ENCODE results near the gene ZNF317. TPM values are rescaled to one million over a fixed set of nuclear protein-coding genes. Genes with fewer than 3 reads are reported as not detected.

ZNF317 gene
- total and polyA plus RNA-seq, 7 experiments from 2014 or later: 33.3 to 75.5 (median 52.2) TPM

DNA sequence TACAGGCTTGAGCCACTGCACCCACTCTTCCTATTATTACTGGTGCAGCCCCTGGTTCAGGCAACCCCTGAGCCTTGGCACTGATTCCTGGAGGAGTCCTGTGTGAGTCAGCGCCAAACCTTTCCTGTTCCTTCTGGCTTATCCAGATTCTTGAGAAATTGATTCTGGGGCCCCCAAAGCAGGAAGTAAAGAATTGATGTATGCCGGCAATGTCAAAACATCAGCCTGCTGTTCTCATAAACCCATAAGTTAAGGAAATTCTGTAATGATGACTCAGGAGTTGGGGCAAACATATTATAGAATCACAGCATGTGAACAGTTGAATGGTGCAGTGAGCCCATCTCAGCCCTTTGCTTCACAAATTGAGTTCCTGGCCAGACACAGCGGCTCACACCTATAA, 12.0 kb upstream of the ZNF317 start:
- Histone ChIP-seq H3K4me3 (ENCODE audit: low read length) (no peak overlapping the region), H3K36me3 (ENCODE audit: control insufficient read depth in 2 of 3, insufficient read depth in 3 of 3, low read length in 3 of 3) (no peaks in the 10 kb centered on the region), H3K4me1 (ENCODE audit: control insufficient read depth in 2 of 2, insufficient read depth in 2 of 2, low read length in 2 of 2) (no peaks in the 10 kb centered on the region), H3K27ac (ENCODE audit: low read depth, low read length) (no peak overlapping the region), H3K9me3 (ENCODE audit: control insufficient read depth in 2 of 3, low read length in 3 of 3) (no peaks in the 10 kb centered on the region), H3K27me3 (ENCODE audit: control insufficient read depth in 2 of 2, insufficient read depth in 2 of 2, low read length in 2 of 2) (no peaks in the 10 kb centered on the region)
- Mint-ChIP-seq H3K4me1 (peaks cover 0 to 9% (median 8%) of the 10 kb centered on the region in 7 donors), H3K36me3 (peaks cover 0 to 6% (median 0%) of the 10 kb centered on the region in 5 donors), H3K27me3 (peaks cover 0 to 44% (median 27%) of the 10 kb centered on the region in 5 donors), H3K9me3 (peaks cover 0 to 4% (median 0%) of the 10 kb centered on the region in 11 donors), H3K27ac (no peak overlapping the region), H3K4me3 (no peak overlapping the region)
- DNase-seq: no peak
- ChIA-PET POLR2A (no interaction called here), CTCF (no interaction called here)
- intact Hi-C loops (cut with micrococcal nuclease): no loop called here
- ATAC-seq: no peak

DNA sequence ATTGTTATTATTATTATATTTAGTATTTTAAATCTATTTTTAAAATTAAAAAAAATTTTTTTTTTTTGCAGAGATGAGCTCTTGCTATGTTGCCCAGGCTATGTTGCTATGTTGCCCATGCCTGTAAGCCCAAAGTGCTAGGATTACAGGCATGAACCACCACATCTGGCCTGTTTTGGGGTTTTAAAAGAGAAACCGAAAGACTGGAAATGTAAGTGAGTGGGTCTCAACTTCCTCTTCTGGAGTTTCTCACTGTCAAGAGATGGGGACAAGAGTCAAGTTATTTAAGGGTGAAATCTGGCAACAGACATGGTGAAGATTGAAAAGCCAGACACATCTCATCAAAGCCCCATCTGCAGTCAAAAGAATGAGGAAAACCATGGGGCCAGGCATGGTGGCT, 9.2 kb upstream of the ZNF317 start:
- Mint-ChIP-seq H3K27me3 (peaks cover 0 to 46% (median 23%) of the 10 kb centered on the region in 5 donors), H3K9me3 (peaks cover 0 to 1% (median 0%) of the 10 kb centered on the region in 11 donors), H3K4me1 (peaks cover 0 to 9% (median 8%) of the 10 kb centered on the region in 7 donors), H3K27ac (peak overlapping the region in 2 of 9 donors; percentile 9 to 14), H3K4me3 (no peak overlapping the region), H3K36me3 (peaks cover 0 to 5% (median 0%) of the 10 kb centered on the region in 5 donors)
- ChIA-PET CTCF (interaction anchor here (0.9 kb wide), 1 partner anchor 74 kb away, joined by 4 read pairs; no protein-coding TSS in a partner anchor), POLR2A (no interaction called here)
- Histone ChIP-seq H3K36me3 (ENCODE audit: control insufficient read depth in 2 of 3, insufficient read depth in 3 of 3, low read length in 3 of 3) (no peaks in the 10 kb centered on the region), H3K4me1 (ENCODE audit: control insufficient read depth in 2 of 2, insufficient read depth in 2 of 2, low read length in 2 of 2) (no peaks in the 10 kb centered on the region), H3K27me3 (ENCODE audit: control insufficient read depth in 2 of 2, insufficient read depth in 2 of 2, low read length in 2 of 2) (no peaks in the 10 kb centered on the region), H3K4me3 (ENCODE audit: low read length) (no peak overlapping the region), H3K27ac (ENCODE audit: low read depth, low read length) (no peak overlapping the region), H3K9me3 (ENCODE audit: control insufficient read depth in 2 of 3, low read length in 3 of 3) (no peaks in the 10 kb centered on the region)
- DNase-seq (no peak), ATAC-seq (no peak)
- intact Hi-C loops (cut with micrococcal nuclease): loop anchor here in 1 of 2 donors (10.0 kb wide), 1 partner anchor 894 kb away; no protein-coding TSS in a partner anchor

DNA sequence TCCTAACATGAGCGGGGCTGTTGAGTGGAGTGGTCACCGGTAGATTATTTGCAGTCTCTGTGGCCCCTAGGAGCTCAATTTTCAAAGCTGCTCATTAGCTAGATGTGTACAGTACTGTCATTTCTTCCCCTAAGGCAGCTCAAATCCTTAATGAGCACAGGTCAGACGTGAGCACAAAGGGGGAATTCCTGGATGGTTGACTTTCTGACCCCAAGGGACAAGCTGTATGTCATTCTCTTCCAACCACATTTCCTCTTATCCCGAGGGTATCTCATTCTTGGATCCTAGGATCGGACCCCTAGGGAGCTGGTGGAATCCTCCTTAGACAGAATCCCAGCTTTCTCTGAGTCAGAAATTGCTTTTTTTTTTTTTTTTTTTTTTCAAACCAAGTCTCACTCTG, 7.8 kb upstream of the ZNF317 start:
- intact Hi-C loops (cut with micrococcal nuclease): loop anchor here in 1 of 2 donors (10.0 kb wide), 1 partner anchor 892 kb away; no protein-coding TSS in a partner anchor
- Mint-ChIP-seq H3K4me1 (peaks cover 0 to 14% (median 13%) of the 10 kb centered on the region in 7 donors), H3K27me3 (peaks cover 0 to 35% (median 9%) of the 10 kb centered on the region in 5 donors), H3K27ac (no peak overlapping the region), H3K36me3 (no peaks in the 10 kb centered on the region), H3K4me3 (no peak overlapping the region), H3K9me3 (no peaks in the 10 kb centered on the region)
- CTCF ChIA-PET: interaction anchor here (0.7 kb wide), 1 partner anchor 732 kb away, joined by 3 read pairs; no protein-coding TSS in a partner anchor
- Histone ChIP-seq H3K27me3 (ENCODE audit: control insufficient read depth in 2 of 2, insufficient read depth in 2 of 2, low read length in 2 of 2) (no peaks in the 10 kb centered on the region), H3K36me3 (ENCODE audit: control insufficient read depth in 2 of 3, insufficient read depth in 3 of 3, low read length in 3 of 3) (no peaks in the 10 kb centered on the region), H3K27ac (ENCODE audit: low read depth, low read length) (no peak overlapping the region), H3K4me1 (ENCODE audit: control insufficient read depth in 2 of 2, insufficient read depth in 2 of 2, low read length in 2 of 2) (no peaks in the 10 kb centered on the region), H3K9me3 (ENCODE audit: control insufficient read depth in 2 of 3, low read length in 3 of 3) (no peaks in the 10 kb centered on the region), H3K4me3 (ENCODE audit: low read length) (no peak overlapping the region)
- POLR2A ChIA-PET: no interaction called here
- no peak for DNase-seq
- no peak for ATAC-seq

DNA sequence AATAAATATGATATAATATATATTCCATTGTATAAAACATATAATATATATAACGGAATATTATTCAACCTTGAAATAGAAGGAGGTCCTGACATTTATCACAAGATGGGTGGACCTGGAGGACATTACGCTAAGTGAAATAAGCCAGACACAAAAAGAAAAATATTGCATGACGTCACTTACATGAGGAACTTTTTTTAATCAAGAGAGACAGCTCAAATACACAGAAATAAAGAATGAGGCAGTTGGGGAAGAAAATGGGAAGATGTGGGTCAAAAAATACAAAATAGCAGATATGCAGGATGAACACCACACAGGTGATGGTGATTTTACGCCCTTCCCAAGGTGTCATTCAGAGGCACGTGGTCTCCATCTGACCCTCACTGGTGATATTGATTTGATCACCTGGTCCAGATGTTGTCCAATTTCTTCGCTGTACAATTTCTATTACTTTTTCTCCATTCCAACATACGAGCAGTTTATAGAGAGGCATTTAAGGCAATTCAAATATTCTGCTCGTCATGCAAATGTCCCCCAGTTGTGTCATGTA, 513 bp upstream of the ZNF317 start:
- ChIA-PET CTCF (no interaction called here), POLR2A (interaction anchor here (0.6 to 2.4 kb wide), 2 partner anchors 295 to 666 kb away, joined by 3 to 8 read pairs; partner anchors contain the start of gene ZNF266)
- Mint-ChIP-seq H3K36me3 (peaks cover 3 to 32% (median 21%) of the 10 kb centered on the region in 5 donors), H3K9me3 (peaks cover 0 to 15% (median 5%) of the 10 kb centered on the region in 11 donors), H3K4me1 (peaks cover 28 to 51% (median 46%) of the 10 kb centered on the region in 7 donors), H3K27me3 (peaks cover 0 to 7% (median 0%) of the 10 kb centered on the region in 5 donors), H3K4me3 (peak overlapping the region; percentile 93 to 99 (median 98)), H3K27ac (peak overlapping the region; percentile 95 to 99 (median 97))
- intact Hi-C loops (cut with micrococcal nuclease): loop anchor here (1.0 to 10.0 kb wide), 14 partner anchors 168 to 885 kb away; partner anchors contain the start of genes ZNF121 (in 2 of the 2), ZNF266 (in 2 of the 2), ZNF559 (in 2 of the 2) and ZNF699 (in 2 of the 2)
- peaks cover 17 to 21% of the 10 kb centered on the region in 2 donors for H3K4me1 ChIP-seq (ENCODE audit: control insufficient read depth in 2 of 2, insufficient read depth in 2 of 2, low read length in 2 of 2)
- H3K36me3 ChIP-seq (ENCODE audit: control insufficient read depth in 2 of 3, insufficient read depth in 3 of 3, low read length in 3 of 3): peaks cover 0 to 4% (median 0%) of the 10 kb centered on the region in 3 experiments
- peak overlapping the region; percentile 94 for H3K4me3 ChIP-seq (ENCODE audit: low read length)
- DNase-seq (no peak), ATAC-seq (no peak)
- H3K9me3 ChIP-seq (ENCODE audit: control insufficient read depth in 2 of 3, low read length in 3 of 3): peaks cover 0 to 3% (median 0%) of the 10 kb centered on the region in 3 experiments
- peak overlapping the region; percentile 95 for H3K27ac ChIP-seq (ENCODE audit: low read depth, low read length)
- H3K27me3 ChIP-seq (ENCODE audit: control insufficient read depth in 2 of 2, insufficient read depth in 2 of 2, low read length in 2 of 2): no peaks in the 10 kb centered on the region

DNA sequence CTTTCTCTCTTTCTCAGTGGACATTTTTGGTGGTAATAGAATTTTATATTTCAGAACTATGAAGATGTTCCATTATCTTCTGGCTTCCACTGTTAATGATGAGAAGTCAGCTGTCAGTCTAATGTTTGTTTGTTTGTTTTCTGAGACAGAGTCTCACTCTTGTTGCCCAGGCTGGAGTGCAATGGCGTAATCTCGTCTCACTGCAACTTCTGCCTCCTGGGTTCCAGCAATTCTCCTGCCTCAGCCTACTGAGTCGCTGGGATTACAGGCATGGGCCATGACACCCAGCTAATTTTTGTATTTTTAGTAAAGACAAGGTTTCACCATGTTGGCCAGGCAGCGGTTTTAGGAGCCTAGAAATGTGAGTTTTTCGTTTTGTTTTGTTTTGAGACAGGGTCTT, 4.7 kb downstream of the ZNF317 start:
- peak in 2 of 9 donors; percentile 4 to 18 for DNase-seq
- POLR2A ChIA-PET: no interaction called here
- Mint-ChIP-seq H3K4me1 (peaks cover 27 to 86% (median 77%) of the 10 kb centered on the region in 7 donors), H3K9me3 (peaks cover 3 to 58% (median 20%) of the 10 kb centered on the region in 11 donors), H3K27ac (no peak overlapping the region), H3K36me3 (peaks cover 15 to 80% (median 64%) of the 10 kb centered on the region in 5 donors), H3K27me3 (no peaks in the 10 kb centered on the region), H3K4me3 (peak overlapping the region in 4 of 10 donors; percentile 4 to 36 (median 26))
- Histone ChIP-seq H3K4me3 (ENCODE audit: low read length) (no peak overlapping the region), H3K27me3 (ENCODE audit: control insufficient read depth in 2 of 2, insufficient read depth in 2 of 2, low read length in 2 of 2) (no peaks in the 10 kb centered on the region), H3K36me3 (ENCODE audit: control insufficient read depth in 2 of 3, insufficient read depth in 3 of 3, low read length in 3 of 3) (peaks cover 0 to 34% (median 0%) of the 10 kb centered on the region in 3 experiments), H3K9me3 (ENCODE audit: control insufficient read depth in 2 of 3, low read length in 3 of 3) (peaks cover 0 to 9% (median 8%) of the 10 kb centered on the region in 3 experiments), H3K4me1 (ENCODE audit: control insufficient read depth in 2 of 2, insufficient read depth in 2 of 2, low read length in 2 of 2) (peaks cover 12 to 18% of the 10 kb centered on the region in 2 donors), H3K27ac (ENCODE audit: low read depth, low read length) (no peak overlapping the region)
- CTCF ChIA-PET: no interaction called here
- ATAC-seq: no peak
- intact Hi-C loops (cut with micrococcal nuclease): loop anchor here in 1 of 2 donors (5.0 kb wide), 1 partner anchor 162 kb away; the partner anchor contains the start of gene ZNF699

DNA sequence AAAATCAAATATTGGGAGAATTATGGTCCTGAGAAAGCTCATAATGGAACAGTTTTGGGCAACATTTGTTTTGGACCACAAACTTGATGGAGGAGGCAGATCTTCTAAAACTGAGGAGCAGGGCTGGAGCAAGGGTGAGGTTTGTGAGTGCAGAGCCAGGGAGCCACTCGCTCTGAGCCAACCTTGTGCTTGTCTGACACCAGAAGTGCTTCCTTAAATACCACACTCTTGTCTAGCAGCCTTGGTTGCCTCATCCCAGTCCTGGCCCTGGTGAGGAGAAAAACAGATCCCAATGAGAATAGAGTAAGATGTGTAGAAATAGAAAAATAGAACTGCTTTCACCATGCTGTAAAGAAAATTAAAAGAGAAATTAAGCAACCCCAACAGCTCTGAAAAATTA, 6.7 kb downstream of the ZNF317 start:
- Histone ChIP-seq H3K27ac (ENCODE audit: low read depth, low read length) (no peak overlapping the region), H3K4me3 (ENCODE audit: low read length) (no peak overlapping the region), H3K36me3 (ENCODE audit: control insufficient read depth in 2 of 3, insufficient read depth in 3 of 3, low read length in 3 of 3) (peaks cover 0 to 40% (median 0%) of the 10 kb centered on the region in 3 experiments), H3K4me1 (ENCODE audit: control insufficient read depth in 2 of 2, insufficient read depth in 2 of 2, low read length in 2 of 2) (peaks cover 4 to 8% of the 10 kb centered on the region in 2 donors), H3K9me3 (ENCODE audit: control insufficient read depth in 2 of 3, low read length in 3 of 3) (peaks cover 0 to 9% (median 8%) of the 10 kb centered on the region in 3 experiments), H3K27me3 (ENCODE audit: control insufficient read depth in 2 of 2, insufficient read depth in 2 of 2, low read length in 2 of 2) (no peaks in the 10 kb centered on the region)
- ATAC-seq (no peak), DNase-seq (no peak)
- POLR2A ChIA-PET: interaction anchor here (0.5 kb wide), 1 partner anchor 292 kb away, joined by 3 read pairs; no protein-coding TSS in a partner anchor
- intact Hi-C loops (cut with micrococcal nuclease): no loop called here
- Mint-ChIP-seq H3K27ac (no peak overlapping the region), H3K9me3 (peaks cover 8 to 78% (median 34%) of the 10 kb centered on the region in 11 donors), H3K27me3 (no peaks in the 10 kb centered on the region), H3K4me1 (peaks cover 18 to 87% (median 76%) of the 10 kb centered on the region in 7 donors), H3K36me3 (peaks cover 22 to 90% (median 83%) of the 10 kb centered on the region in 5 donors), H3K4me3 (peak overlapping the region in 3 of 10 donors; percentile 11 to 50 (median 41))
- CTCF ChIA-PET: no interaction called here

Measured in naive thymus-derived CD4-positive, alpha-beta T cell (primary cell).